Right lobe of liver (tissue), 4 donors: ENCODE measurements around the gene APOC3.

Source experiments
- POLR2A ChIP-seq: fragments of 450-650 bp; IDR thresholded peaks from one replicate; pipeline ENCODE4 v1.6.1; 2017; ENCODE audit warnings: antibody characterized with exemption, mild to moderate bottlenecking
- TF ChIP-seq, protein P1 (sequence below), 4 donors: fragments of 200-600 bp in 3 of 4; fragments of 450-650 bp in 1 of 4; IDR thresholded peaks; one replicate each; pipeline versions ENCODE4 v1.5.1 to v1.8.0; 2016 to 2022; ENCODE audit warnings: antibody characterized with exemption in 4 of 4, mild to moderate bottlenecking in 2 of 4
- donor health status: DM: no; HTN: no; CAD: no.
- donor health status: DM: no; HTN: no; CAD: no.
- donor health status: DM: no; HTN: yes; CAD: no.

DNA sequence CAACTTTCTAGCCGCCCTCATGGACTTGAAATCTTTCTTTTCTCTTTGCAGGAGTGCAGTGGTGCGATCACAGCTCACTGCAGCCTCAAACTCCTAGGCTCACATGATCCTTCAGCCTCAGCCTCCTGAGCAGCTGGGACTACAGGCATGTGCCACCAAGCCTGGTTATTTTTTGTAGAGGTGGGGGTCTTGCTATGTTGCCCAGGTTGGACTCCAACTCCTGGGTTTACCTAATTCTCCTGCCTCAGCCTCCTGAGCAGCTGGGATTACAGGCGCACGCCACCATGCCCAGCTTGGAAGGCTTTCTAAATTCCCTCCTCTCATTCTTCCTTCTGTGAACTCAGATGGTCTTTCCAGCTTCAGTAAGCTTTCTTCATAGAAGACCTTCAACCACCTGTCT, 12.4 kb downstream of the APOC3 start:
- TF ChIP-seq, protein P1, sequence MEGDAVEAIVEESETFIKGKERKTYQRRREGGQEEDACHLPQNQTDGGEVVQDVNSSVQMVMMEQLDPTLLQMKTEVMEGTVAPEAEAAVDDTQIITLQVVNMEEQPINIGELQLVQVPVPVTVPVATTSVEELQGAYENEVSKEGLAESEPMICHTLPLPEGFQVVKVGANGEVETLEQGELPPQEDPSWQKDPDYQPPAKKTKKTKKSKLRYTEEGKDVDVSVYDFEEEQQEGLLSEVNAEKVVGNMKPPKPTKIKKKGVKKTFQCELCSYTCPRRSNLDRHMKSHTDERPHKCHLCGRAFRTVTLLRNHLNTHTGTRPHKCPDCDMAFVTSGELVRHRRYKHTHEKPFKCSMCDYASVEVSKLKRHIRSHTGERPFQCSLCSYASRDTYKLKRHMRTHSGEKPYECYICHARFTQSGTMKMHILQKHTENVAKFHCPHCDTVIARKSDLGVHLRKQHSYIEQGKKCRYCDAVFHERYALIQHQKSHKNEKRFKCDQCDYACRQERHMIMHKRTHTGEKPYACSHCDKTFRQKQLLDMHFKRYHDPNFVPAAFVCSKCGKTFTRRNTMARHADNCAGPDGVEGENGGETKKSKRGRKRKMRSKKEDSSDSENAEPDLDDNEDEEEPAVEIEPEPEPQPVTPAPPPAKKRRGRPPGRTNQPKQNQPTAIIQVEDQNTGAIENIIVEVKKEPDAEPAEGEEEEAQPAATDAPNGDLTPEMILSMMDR (IDR thresholded peaks at IDR 0.05): no peak
- no peak for TF ChIP-seq POLR2A
